Subcutaneous adipose tissue (tissue), 4 donors: ENCODE measurements around the gene ABCA9. TPM values are rescaled to one million over a fixed set of nuclear protein-coding genes. Genes with fewer than 3 reads are reported as not detected.

Source experiments
- total RNA-seq, 4 donors: library from RNA; depleted of rRNA; stranded (reverse); fragments of >200 nt; gene quantifications; one replicate each; pipeline ENCODE4 v1.1.0, GENCODE V29; 2016
- TF ChIP-seq, protein P1 (sequence below): fragments of 450-650 bp; IDR thresholded peaks from one replicate; pipeline ENCODE4 v1.5.1; 2016; ENCODE audit warnings: low read depth, mild to moderate bottlenecking, control low read depth, antibody characterized with exemption, moderate library complexity

The ABCA9 gene
- total RNA-seq, 4 donors from 2014 or later: 85.8 to 124 (median 98.8) TPM

DNA sequence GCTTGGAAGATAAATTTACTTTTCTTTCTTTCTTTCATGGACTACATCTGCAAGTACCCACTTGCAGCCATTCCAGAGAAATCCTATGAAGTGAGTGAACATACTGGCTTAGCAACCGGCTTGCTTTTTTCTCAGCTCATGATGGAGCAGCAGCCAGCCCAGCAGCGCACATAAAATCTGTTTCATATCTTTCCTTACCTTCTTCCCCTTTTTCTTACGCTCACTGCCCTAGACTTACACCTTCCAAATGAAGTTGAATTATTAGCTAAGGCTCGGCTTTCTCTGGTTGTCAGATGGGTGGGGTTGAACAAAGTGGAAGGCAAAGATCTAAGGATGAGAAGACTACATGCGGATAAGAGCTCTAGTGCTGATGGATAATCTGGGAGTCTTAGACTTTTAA, 91.6 kb downstream of the ABCA9 start:
- TF ChIP-seq, protein P1, sequence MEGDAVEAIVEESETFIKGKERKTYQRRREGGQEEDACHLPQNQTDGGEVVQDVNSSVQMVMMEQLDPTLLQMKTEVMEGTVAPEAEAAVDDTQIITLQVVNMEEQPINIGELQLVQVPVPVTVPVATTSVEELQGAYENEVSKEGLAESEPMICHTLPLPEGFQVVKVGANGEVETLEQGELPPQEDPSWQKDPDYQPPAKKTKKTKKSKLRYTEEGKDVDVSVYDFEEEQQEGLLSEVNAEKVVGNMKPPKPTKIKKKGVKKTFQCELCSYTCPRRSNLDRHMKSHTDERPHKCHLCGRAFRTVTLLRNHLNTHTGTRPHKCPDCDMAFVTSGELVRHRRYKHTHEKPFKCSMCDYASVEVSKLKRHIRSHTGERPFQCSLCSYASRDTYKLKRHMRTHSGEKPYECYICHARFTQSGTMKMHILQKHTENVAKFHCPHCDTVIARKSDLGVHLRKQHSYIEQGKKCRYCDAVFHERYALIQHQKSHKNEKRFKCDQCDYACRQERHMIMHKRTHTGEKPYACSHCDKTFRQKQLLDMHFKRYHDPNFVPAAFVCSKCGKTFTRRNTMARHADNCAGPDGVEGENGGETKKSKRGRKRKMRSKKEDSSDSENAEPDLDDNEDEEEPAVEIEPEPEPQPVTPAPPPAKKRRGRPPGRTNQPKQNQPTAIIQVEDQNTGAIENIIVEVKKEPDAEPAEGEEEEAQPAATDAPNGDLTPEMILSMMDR: no peak

DNA sequence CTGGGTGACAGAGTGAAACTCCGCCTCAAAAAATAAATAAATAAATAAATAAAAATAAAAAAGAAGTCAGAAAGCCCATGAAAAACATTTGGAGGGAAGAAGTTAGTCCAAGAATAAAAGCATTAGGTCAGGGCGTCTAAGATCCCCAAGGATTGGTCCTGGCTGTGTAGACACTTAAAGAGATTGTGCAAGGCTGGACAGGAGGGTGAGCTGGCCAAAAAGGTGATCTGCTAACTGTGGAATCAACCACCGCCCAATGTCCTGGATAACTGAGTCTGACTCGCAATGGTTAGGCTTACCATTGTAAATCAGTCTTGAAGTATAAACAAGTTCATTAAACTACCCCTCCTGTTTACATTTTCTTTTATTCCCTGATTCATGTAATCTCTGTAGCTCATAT, 96.8 kb downstream of the ABCA9 start:
- TF ChIP-seq, protein P1: no peak

DNA sequence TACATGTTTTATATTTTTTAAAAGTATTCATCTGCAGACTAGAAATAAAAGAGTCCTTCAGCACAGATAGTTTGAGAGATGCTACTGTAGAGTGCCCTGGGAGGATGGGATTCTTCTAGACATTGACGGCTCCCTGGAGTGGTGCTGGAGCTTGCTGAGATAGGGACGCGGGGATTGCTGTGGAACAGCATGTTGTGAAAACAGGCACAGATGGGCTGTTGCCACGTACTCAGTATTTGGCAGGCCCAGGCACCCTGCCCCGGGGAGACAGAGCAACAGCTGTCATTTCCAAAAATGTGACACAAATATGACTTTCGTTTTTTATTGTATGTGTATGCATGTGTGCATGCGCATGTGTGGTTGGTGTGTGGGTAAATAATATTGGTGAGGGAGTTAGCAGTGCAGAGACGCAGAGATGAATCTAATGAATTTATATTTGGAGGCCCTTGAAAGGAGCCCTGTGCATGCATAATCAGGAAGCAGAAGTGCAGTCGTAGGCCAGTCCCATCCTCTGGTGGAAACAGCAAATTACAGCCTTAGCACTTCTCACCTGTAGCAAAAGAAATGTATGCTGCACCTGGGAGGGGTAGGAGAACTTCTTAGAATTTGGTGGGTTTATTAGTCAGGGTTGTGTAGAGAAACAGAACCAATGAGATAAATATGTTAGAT, 99.4 kb downstream of the ABCA9 start:
- TF ChIP-seq, protein P1: no peak

DNA sequence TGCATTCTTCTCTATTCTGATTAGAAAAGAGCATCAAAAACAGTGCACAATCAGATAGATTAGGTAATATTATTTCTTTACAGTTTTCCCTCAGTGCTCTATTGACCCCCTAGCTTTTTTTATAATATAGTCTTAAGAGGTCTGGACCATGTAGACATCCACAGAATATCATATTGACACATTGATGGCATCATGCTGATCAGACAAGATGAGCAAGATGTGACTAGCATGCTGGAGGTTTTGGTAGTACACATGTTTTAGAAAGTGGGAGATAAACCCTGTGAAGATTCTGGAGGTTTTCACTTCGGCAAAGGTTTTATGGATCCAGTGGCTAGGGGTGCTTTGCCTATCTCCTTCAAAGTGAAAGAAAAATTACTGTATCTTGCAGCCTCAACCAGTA, 102.8 kb downstream of the ABCA9 start:
- TF ChIP-seq, protein P1: no peak

DNA sequence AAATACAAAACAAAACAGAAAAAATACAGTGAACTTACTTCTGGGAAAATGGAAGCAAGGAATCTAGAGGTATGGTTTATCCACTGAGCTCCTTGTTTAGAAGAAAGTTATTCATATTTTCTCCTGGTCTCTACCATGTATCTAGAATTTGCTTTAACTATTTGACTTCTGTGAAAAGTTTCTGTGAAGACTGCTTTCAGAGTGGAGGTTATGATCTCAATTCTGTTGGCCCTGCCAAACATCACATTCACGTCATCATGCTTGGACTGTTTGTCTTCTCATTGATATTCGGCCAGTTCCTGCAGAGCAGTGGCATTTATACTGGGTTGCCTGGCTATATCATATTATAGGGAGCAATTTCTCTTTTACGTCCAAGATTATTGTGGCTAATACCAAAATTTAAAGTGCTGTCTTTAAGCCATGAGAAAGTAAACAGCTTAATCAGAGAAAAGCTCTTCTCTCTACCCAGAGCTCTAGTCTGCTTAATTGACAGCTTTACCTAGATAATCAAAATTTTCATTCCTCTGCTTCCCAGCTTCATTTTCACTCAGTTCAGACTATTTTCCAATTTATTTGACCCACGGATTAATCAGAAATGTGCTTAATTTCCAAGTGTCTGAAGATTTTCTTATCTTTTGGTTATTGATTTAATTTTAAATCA, 105.4 kb downstream of the ABCA9 start, which contains the start of gene ABCA8:
Gene ABCA8 (minus strand): TSS at position 212 of the 661 bp plus-strand sequence. CDS start 13,358 bp downstream, outside the sequence.
- TF ChIP-seq, protein P1: no peak

DNA sequence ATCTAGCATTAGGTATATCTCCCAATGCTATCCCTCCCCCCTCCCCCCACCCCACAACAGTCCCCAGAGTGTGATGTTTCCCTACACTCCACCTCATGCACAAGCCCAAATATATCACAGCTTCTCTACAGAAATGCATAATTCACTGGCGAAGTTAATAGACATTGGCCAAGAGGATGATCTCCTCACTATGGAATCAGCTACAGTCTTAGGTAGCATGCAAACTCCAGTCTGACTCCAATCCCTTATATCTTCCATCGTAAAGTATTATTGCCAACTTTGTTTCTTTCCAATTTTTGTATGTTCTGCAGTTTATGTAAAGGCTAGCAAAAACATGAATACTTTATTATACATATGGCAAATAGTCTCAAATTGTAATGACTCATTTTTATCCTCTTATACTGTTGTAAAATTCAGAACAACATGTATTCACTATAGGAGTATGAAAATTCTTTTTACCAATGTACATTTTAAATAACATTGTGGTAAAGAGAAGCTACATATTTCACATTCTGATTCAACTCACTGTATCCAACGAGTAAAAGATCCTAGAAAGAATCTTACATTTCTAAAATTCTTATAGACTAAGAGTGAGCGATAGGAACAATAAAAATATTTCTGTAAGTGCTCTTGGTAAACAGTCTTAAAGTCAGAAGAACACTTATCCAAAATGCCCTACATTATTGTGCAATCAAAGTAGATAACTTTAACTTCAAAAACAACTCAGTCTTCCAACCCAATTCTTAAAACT, 106.4 kb downstream of the ABCA9 start:
- TF ChIP-seq, protein P1: no peak

DNA sequence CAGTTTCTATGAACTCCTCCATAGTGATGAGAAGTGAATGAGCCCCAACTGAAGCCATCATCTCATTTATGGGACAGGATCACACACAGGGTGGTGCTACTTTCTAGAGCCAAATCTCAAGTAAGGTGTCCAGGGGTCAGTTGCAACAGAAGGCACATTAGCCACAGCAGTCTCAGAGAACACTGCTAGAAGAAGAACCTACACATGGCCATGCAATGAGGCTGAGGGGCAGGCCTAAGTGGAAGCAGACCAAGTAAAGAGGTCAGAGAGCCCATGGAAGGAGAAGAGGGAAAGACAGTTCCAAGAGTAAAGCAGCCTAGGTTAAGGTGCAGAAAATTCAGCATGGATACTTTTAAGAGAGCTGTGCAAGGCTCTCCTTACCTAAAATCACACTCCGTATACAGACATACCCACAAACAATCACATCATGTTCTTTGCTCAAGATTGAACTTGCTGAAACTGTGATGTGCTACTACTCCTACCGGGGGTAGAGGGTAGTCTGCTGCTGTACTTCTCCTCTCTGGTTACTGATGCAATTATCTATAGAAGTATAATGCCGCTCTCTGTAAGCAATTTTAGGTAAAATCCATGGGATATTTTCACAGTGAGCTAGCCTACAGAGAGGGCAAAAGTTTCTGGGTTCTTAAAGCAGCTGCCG, 107.3 kb downstream of the ABCA9 start:
- TF ChIP-seq, protein P1: no peak
